ENCODE data around the gene S100Z.

The S100Z gene

DNA sequence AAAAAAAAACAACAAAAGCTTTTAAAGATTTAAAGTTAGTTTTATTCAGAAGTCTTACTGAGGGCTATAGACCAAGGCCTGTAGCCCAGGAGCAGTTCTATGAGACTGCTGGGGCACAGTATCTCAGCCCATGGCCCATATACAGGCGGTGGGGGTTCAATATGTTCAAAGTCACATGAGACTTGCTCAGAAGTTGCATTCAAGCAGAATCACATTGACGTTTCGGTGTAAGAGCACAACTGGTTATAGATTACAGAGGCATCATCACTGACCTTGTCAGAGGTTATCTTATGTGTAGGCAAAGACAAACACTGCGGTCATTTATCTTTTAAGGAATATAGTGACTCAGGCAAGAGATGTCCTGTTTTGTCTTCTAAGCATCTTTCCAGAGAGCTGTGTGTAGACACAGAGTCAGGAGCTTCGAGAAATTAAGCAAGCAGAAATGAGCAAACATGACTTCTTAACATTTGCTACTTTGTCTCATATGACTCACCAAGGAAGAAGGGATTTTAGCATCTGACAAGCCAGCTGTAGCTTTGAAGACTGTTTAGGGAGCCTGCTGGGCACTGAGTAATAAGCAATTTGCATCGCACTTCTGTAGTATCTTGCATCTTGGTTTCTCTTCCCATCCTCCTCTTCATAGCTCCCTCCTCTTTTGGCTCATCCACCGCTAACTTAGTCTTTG is 43.9 kb upstream of the S100Z start:
- TF ChIP-seq, protein P1, sequence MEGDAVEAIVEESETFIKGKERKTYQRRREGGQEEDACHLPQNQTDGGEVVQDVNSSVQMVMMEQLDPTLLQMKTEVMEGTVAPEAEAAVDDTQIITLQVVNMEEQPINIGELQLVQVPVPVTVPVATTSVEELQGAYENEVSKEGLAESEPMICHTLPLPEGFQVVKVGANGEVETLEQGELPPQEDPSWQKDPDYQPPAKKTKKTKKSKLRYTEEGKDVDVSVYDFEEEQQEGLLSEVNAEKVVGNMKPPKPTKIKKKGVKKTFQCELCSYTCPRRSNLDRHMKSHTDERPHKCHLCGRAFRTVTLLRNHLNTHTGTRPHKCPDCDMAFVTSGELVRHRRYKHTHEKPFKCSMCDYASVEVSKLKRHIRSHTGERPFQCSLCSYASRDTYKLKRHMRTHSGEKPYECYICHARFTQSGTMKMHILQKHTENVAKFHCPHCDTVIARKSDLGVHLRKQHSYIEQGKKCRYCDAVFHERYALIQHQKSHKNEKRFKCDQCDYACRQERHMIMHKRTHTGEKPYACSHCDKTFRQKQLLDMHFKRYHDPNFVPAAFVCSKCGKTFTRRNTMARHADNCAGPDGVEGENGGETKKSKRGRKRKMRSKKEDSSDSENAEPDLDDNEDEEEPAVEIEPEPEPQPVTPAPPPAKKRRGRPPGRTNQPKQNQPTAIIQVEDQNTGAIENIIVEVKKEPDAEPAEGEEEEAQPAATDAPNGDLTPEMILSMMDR (IDR thresholded peaks at IDR 0.05), result no peak
- Histone ChIP-seq H3K27me3 (no peaks in the 10 kb centered on the region), H3K4me3 (ENCODE audit: low read depth in 1 of 2, low read length in 1 of 2) (no peak overlapping the region), H3K27ac (no peak overlapping the region), H3K4me1 (ENCODE audit: control insufficient read depth in 1 of 2, insufficient read depth in 1 of 2, low read depth in 1 of 2, low read length in 1 of 2) (no peaks in the 10 kb centered on the region), H3K36me3 (no peaks in the 10 kb centered on the region), H3K9me3 (no peaks in the 10 kb centered on the region)

DNA sequence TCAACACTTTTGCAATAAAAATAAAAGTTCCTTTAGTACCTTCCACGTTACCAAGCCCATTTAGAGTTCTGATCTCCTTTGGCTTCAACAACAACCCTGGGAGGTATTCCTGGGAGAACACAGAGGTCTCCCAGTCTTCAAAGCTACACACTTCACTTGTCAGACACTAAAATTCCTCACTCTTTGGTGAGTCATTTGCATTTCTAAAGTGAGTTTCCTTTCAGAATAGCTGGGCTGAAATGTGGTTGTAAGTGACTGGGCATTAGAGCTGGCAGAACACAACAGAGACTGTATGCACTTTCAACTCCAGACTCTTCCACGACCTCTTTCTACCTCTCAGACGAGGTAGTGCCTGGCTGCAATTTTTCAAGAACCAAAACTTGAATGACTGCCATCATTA is 42.5 kb upstream of the S100Z start:
- H3K36me3 ChIP-seq, result no peaks in the 10 kb centered on the region
- H3K27me3 ChIP-seq, result no peaks in the 10 kb centered on the region
- H3K4me1 ChIP-seq (ENCODE audit: control insufficient read depth in 1 of 2, insufficient read depth in 1 of 2, low read depth in 1 of 2, low read length in 1 of 2), result no peaks in the 10 kb centered on the region
- H3K27ac ChIP-seq, result no peak overlapping the region
- H3K9me3 ChIP-seq, result no peaks in the 10 kb centered on the region
- TF ChIP-seq, protein P1 (IDR thresholded peaks at IDR 0.05), result no peak
- no peak overlapping the region for H3K4me3 ChIP-seq (ENCODE audit: low read depth in 1 of 2, low read length in 1 of 2)

DNA sequence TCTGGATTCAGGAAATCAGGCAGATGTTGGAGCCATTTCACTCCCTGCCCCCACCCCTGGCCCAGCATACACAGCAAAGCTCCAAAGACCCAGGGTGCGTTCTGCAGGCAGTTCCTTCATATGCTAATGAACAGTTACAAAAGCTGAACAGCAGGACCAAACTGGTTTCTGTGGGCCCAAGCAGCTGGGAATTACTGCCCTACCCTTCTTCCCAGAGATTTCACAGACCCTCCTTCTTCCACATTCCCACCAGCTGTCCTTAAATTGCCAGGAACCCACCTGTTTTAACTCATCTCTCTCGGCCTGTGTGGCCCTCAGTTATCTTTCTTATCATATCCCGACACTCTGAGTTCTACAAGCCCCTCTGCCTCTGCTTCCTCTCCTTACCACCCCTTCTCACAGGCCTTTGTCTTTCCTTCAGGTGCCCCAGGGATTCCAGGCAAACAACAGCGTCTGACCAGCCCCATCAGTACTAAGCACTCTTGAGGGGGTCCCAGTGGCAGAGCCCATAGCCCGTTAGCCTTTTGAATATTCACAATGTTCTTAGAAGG is 41.6 kb upstream of the S100Z start:
- TF ChIP-seq, protein P1 (IDR thresholded peaks at IDR 0.05), result no peak
- H3K9me3 ChIP-seq, result no peaks in the 10 kb centered on the region
- H3K4me3 ChIP-seq (ENCODE audit: low read depth in 1 of 2, low read length in 1 of 2), result no peak overlapping the region
- H3K4me1 ChIP-seq (ENCODE audit: control insufficient read depth in 1 of 2, insufficient read depth in 1 of 2, low read depth in 1 of 2, low read length in 1 of 2), result no peaks in the 10 kb centered on the region
- no peak overlapping the region for H3K27ac ChIP-seq
- H3K36me3 ChIP-seq, result no peaks in the 10 kb centered on the region
- H3K27me3 ChIP-seq, result no peaks in the 10 kb centered on the region

DNA sequence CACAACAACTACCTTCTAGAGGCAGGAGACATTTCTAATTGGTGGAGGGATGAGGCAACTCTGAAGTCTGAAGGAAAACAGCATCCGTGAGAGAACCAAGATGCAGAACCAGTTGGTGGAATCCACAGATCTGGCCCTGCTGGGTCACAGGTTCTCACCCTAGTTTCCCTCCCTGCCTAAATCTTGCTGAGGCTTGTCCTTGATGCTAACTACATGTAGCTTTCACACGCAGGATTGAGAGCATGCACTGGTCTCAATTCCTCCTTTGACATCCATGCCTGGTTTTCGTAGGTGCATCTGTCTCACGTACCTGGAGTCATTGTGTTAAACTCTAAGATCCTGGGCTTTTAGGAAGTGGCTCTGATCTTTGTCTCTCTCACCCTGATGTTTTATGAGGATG is 40.7 kb upstream of the S100Z start:
- no peaks in the 10 kb centered on the region for H3K4me1 ChIP-seq (ENCODE audit: control insufficient read depth in 1 of 2, insufficient read depth in 1 of 2, low read depth in 1 of 2, low read length in 1 of 2)
- no peaks in the 10 kb centered on the region for H3K9me3 ChIP-seq
- TF ChIP-seq, protein P1 (IDR thresholded peaks at IDR 0.05), result no peak
- H3K27ac ChIP-seq, result no peak overlapping the region
- no peak overlapping the region for H3K4me3 ChIP-seq (ENCODE audit: low read depth in 1 of 2, low read length in 1 of 2)
- no peaks in the 10 kb centered on the region for H3K27me3 ChIP-seq
- H3K36me3 ChIP-seq, result no peaks in the 10 kb centered on the region

DNA sequence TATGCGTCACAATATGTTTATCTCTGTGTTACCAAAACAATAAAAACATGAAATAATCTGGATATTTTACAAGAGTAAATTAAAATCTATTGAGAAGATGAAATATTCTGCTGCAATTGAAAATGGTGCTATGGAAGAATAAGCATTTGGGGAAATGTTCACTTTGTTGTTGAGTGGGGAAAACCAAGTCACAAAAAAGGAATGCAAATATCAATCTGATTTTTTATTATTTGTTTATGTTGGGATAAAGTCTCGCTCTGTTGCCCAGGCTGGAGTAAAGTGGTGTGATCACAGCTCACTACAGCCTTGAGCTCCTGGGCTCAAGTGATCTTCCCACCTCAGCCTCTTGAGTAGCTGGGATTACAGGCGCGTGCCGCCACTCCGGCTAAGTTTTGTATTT is 39.6 kb upstream of the S100Z start:
- Histone ChIP-seq H3K36me3 (no peaks in the 10 kb centered on the region), H3K27me3 (no peaks in the 10 kb centered on the region), H3K9me3 (no peaks in the 10 kb centered on the region), H3K27ac (no peak overlapping the region), H3K4me1 (ENCODE audit: control insufficient read depth in 1 of 2, insufficient read depth in 1 of 2, low read depth in 1 of 2, low read length in 1 of 2) (no peaks in the 10 kb centered on the region), H3K4me3 (ENCODE audit: low read depth in 1 of 2, low read length in 1 of 2) (no peak overlapping the region)
- TF ChIP-seq, protein P1 (IDR thresholded peaks at IDR 0.05), result no peak
